Cardiac septum (tissue), 1 donor: ENCODE data around the gene ACTL7A. TPM values are rescaled to one million over a fixed set of nuclear protein-coding genes. Genes with fewer than 3 reads are reported as not detected.
"Not testable (repeated sequence)": the region's sequence is repeated elsewhere in the genome, so short reads cannot be mapped to it uniquely, and the experiment has no call there.

Experiments
- DNase-seq: peaks from one replicate; pipeline ENCODE4 v3.0.0-alpha.2; 2020; ENCODE audit warnings: low spot score
- intact Hi-C: fragments of 100-400 bp; cut with DNase I; formaldehyde crosslinking; loops from one replicate; pipeline ENCODE4 v1.14.0; 2022
- long read RNA-seq: library from polyadenylated mRNA; unstranded; transcript quantifications from one replicate; pipeline ENCODE4 v2.0.0, GENCODE V29; 2021
- total RNA-seq: library from RNA; stranded (reverse); fragmentation: NEBNext Ultra II Directional; extraction: Animal tissue kit (Norgen Biotek cat#: 25700); gene quantifications from one replicate; pipeline ENCODE4 v1.2.1, GENCODE V29; 2021
- donor health status: DM: no; HTN: no; CAD: no.

ACTL7A gene, protein sequence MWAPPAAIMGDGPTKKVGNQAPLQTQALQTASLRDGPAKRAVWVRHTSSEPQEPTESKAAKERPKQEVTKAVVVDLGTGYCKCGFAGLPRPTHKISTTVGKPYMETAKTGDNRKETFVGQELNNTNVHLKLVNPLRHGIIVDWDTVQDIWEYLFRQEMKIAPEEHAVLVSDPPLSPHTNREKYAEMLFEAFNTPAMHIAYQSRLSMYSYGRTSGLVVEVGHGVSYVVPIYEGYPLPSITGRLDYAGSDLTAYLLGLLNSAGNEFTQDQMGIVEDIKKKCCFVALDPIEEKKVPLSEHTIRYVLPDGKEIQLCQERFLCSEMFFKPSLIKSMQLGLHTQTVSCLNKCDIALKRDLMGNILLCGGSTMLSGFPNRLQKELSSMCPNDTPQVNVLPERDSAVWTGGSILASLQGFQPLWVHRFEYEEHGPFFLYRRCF
- not detected for total RNA-seq
- long read RNA-seq, result 0 reads

DNA sequence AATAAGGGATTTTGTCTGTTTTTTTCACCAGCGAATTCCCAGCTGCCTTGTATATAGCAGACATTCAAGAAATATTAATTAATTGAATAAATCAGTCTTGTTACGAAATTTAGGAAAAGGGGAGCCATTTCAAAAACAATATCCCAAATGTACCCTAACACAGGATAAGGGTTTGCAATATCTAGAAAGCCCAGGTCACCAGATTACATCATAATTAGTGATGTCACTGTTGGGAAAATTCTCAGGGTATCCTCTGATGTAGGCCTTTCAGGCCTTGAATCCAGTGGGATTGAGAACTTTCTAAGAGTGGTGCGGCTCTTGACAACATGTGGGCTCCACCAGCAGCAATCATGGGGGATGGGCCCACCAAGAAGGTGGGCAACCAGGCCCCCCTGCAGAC is at the start of gene ACTL7A:
Gene ACTL7A (plus strand): TSS at position 270 of the 400 bp plus-strand sequence. CDS start 57 bp downstream, at position 327.
- DNase-seq, result no peak
- intact Hi-C loops, result no loop called here

DNA sequence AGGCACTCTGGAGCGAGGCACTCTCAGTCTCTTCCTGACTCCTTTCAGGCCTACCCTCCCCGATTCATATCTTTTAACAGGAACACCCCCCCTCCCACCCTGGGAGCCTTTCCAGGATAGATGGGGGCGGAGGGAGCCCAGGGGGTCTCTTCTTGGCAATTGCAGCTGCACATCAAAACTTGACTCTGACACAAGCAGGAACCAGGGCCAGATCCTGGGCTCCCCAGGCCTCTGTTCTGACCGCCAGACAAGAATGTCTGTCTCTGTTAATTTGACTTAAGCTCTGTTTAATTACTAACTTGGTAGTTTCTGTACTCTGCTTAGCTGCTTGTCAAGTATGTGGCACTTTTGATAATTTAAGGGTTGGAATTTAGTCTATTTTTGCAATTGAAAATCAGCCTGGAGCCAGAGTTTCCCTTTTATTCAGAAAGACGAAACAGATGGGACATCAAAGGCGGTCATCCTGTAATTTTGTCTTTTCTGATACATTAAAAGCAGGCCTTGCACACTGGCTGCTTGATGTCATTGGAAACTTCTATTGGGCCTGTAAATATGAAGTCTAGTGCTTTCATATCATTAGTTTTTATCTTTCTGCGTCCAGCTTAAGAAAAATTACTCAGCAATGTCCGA is 49.6 kb upstream of the ACTL7A start:
- intact Hi-C loops, result no loop called here
- DNase-seq, result no peak

DNA sequence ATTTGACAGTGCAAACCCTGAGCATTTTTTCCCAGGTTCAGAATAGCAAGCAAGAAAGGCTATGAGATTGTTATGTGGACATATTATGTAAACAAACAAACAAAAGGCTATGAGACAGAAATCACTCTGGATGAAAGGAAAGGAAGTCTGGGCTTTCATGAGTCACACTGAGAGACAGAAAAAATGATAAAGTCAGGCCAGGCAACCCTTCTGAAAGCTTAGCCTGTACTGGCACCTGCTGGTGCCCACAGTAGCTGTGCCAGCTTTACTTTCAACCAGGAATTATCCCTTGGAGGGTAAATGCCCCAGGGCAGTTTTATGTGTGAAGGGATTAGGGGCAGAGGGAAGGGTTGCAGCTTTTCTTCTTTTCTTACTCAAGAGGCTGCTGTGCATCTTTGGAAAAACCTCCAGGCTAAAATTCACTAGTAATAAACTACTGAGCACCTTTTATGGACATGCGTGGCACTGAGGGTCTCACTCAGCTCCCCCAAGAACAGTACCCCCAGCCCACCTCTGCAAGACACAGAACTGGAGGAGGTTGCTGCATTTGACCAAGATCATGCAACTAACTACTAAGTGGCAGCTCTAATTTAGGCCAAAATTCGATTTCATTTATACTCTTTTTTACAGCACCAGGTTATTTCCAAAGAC is 48.0 kb upstream of the ACTL7A start:
- intact Hi-C loops, result no loop called here
- DNase-seq, result no peak

DNA sequence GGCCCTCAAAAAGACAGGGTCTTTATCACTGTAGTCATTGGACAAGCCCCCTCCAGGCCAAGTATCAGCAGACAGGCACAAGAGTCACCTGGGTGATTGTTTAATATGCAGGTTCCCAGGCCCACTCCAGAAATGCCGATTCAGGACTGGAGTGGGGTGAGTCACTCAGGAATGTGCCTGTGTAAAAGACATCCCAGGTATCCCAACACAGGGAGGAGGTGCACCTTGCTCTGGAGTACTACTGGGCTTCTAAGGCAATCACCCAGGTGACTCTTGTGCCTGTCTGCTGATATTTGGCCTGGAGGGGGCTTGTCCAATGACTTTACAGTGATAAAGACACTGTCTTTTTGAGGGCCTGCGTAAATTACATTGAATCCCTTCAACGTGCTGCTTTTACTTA is 46.9 kb upstream of the ACTL7A start:
- intact Hi-C loops, result no loop called here
- DNase-seq, result no peak

DNA sequence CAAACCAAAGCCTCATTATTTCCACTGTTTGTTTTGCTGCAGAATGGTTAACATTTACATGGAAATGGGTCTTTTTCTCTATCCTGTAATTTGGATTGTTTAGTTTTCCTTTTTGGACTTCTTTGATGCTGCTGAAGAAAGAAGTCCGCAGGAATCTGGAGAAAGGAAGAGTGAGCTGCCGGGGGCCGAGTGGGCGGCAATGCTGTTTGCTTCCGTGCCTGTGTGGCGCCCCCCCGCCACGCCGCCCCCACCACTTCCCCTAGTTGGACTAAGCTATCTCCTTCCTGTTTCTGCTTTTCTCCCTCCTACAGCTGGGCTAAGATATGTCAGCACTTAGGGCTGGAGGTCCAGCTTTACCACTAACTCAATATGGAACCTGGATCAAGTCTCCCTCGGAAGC is 46.0 kb upstream of the ACTL7A start:
- intact Hi-C loops, result no loop called here
- no peak for DNase-seq

DNA sequence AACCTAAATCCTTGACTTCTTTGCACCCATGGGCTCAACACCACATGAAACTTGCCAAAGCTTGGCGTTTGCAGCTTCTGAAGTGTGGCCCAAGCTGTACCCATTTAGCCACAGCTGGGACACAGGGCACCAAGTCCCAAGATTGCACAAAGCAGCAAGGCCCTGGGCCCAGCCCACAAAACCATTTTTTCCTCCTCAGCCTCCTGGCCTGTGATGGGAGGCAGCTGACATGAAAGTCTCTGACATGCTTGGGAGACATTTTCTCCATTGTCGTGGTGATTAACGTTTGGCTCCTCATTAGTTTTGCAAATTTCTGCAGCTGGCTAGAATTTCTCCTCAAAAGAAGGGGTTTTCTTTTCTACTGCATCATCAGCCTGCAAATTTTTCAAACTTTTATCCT is 38.2 kb upstream of the ACTL7A start:
- intact Hi-C loops, result no loop called here
- DNase-seq, result no peak

DNA sequence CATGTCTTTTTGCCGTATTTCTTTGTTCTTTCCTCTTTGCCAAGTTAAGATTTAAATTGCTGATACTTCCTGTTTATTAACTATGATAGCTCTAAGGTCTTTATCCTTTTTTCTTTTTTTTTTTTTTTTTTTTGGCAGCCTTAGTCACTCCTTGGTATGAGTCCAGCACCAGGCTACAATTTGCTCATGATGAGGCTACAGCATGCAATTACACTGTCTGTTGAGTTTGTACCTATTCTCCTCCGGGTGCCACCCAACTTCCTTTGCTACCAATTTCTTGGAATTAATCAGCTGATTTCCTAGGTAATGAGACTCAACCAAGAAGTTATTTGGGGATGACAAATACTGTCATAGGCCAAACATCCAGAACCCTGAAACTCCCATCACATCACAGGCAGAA is 31.8 kb upstream of the ACTL7A start:
- no peak for DNase-seq
- intact Hi-C loops, result no loop called here

DNA sequence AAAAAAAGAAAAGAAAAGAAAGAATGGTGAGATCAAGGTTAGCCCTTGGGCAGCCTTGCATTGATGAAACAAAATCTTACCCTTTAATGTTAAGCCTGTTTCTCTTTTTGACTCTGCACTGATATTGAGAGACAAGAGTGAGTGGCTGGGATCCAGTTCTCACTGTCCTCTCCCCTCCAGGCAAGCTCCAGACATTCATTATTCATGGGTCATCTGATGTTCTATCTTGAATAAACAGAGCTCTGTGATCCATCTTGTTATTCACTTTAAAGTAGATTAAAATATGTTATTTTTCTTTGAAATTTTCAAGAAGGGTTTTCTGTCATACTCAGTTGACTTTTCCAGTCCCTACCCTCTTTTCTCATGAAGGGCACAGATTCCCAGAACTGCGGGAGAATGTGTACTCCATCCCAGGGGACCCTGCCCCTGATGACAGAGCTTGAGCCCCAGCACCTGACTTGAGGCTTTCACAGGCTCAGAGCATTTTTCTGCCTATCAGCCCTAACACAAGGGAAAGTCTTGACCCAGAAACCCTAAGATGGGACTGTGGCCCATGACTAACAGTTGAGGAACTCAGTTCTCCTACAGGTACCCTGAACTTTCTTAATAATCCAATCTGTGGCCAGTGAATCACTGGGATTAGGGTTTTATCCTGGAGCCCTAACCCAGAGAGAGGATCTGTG is 30.4 kb upstream of the ACTL7A start:
- DNase-seq, result no peak
- intact Hi-C loops, result no loop called here

DNA sequence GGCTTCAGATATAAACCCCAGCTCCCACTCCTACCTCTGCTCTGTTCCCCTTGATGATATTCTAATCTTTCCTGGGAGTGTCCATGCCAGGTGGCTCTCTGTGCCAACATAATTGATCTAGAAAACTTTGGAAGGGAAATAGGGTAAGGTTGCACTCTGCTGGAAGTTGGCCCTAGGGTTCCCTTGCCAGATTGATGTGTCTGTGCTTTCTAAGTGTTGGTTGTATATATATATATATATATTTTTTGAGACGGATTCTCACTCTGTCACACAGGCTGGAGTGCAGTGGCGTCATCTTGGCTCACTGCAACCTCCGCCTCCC is 29.9 kb upstream of the ACTL7A start:
- intact Hi-C loops, result no loop called here
- DNase-seq, result no peak

DNA sequence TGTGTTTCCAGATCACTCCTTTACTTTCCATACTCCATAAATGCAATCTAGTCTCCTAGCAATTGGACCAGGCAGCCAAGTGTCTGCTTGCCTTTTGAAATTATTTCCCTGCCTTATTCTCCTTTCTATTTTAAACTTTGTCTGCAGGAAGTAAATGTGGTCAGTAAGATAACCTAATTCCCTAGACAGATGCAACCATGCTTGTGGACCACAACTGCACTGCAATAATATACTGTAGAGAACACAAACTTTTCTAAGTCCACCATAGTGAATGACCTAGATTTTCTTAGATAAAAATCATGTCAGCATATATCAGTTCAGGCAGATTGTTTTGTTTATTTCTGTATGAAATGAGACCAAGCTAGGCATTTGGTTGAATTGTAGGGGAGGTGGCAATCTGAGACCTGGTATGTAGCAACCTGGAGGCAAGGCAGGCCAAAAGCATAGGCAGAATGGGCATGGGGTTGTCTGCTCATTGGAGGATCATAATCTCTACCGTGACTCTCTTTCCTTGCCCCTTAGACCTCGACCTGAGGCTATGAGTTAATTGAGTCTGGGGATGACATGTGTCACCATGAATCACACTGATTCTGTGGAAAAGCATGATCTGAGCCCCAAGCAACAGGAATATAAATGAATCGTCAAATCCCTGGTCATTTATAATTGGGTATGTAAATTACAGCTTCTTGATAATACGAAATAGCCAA is 27.0 kb upstream of the ACTL7A start:
- no peak for DNase-seq

DNA sequence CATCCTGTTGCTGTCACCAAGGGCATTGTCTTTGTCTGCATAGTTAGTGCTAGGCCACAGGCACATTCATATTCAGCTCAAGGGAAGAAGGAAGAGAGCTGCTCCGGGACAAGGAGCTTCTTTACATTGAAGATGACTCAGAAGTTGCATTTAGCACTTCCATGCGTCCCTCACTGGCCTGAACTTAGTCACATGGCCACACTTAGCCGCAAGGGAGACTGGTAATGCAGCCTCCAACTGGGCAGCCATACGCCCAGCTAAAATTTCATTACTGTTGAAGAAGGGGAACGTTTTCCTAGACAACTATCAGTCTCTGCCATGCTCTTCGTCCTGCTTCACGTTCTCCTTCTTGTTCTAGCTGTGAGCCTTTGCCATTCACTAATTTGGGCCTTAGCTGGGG is 26.2 kb upstream of the ACTL7A start:
- DNase-seq, result no peak
- intact Hi-C loops, result no loop called here

More for the DNA sequence above, 27.0 kb upstream of the ACTL7A start:
- intact Hi-C loops, result no loop called here

DNA sequence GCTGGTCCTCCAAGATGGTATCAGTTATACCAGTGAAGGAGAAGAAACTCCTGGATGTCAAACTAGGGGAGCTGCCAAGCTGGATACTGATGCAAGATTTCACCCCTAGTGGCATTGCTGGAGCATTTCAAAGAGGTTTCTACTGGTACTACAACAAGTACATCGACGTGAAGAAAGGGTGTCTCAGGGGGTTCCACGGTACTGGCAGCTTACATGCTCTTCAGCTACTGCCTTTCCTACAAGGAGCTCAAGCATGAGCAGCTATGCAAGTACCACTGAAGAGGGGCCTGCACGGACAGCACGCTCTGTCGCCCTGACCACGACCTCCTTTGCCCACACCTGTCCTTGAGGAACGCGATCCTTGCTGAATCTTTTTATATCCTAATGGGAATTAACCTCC is 25.7 kb upstream of the ACTL7A start:
- intact Hi-C loops, result no loop called here
- no peak for DNase-seq

DNA sequence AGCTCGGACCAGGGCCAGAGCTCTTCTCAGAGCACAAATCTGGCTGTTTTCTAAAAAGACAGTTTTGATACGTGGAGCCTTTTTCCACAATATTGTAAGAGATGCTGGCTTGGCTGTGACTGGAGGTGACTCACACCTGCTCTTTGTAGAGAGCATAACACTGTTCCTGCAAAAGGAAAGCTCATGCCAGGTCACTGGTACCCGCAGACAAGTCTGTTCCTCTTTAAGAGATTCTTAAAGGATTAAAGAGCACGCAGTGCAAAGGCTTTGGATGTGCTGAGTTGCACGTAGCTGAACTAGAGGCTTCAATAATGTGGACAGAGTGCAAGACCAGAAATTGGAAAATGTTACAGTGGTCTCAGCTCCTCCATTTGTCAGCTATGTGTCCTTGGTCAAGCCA is 25.3 kb upstream of the ACTL7A start:
- intact Hi-C loops, result no loop called here

DNA sequence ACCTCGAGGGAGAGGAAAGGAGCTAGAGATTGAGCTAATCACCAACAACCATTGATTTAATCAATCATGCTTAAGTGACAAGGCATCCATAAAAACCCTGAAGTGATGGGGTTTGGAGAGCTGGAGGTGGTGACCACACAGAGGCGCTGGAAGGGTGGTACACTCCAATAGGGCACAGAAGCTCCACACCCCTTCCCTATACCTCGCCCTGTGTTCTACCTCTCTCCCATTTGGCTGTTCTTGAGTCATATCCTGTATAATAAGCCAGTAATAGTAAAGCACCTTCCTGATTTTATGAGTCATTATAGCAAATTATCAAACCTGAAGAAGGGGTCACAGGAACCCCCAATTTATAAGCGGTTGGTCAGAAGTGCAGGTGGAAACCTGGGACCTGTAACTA is 24.5 kb upstream of the ACTL7A start:
- intact Hi-C loops, result no loop called here
- no peak for DNase-seq

More for the DNA sequence above, 25.3 kb upstream of the ACTL7A start:
- no peak for DNase-seq

DNA sequence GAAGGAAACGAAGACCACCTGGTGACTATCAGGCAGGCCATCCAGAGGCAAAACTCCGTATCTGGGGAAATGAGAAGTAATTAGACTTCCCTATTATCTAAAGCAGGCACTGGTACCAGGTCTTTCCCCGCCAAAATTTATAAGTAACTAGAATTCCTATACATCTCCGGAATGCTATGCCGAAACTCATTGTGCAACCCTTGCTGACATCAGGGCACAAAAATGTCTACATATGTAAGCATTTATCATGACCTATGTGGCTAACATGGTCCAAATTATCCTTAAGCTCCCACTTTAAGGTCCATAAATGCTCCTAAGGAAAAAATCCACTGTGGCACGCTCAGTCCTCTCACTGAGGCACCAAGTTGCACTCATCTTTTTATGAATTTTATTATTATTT is 24.0 kb upstream of the ACTL7A start:
- DNase-seq, result no peak
- intact Hi-C loops, result no loop called here

DNA sequence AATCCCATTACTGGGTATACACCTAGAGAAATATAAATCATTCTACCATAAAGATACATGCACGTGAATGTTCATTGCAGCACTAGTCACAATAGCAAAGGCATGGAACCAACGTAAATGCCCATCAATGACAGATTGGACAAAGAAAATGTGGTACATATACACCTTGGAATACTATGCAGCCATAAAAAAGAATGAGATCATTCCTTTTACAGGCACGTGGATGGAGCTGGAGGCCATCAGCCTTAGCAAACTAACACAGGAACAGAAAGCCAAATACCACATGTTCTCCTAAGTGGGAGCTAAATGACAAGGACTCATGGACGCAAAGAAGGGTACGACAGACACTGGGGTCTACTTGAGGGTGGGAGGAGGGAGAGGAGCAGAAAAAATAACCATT is 22.5 kb upstream of the ACTL7A start:
- intact Hi-C loops, DNase-seq: not testable (repeated sequence)

DNA sequence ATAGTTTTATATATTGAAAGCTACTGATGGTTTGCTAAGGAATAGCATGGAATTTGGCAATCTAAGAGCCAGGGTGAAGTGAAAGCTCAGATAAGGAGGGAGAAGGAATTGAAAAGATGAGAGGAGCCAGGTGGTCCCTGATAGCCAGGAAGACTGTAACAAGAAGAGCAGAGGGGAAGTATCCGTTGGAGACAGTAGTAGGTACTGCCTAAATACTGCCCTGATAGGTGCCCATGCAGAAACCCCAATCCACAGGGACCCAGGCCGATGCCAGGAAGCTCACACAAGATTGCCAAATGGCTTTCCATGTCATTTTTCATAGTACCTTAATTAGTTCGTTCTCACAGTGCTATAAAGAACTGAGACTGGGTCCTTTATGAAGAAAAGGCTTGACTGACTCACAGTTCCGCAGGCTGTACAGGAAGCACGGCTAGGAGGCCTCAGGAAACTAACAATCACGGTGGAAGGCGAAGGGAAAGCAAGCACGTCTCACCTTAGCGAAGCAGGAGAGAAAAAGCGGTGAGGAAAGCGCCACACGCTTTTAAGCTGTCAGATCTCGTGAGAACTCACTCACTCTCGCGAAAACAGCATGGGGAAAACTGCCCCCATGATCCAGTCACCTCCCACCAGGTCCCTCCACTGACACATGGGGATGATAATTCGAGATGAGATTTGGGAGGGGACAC is 19.3 kb upstream of the ACTL7A start:
- no peak for DNase-seq
- intact Hi-C loops, result no loop called here

DNA sequence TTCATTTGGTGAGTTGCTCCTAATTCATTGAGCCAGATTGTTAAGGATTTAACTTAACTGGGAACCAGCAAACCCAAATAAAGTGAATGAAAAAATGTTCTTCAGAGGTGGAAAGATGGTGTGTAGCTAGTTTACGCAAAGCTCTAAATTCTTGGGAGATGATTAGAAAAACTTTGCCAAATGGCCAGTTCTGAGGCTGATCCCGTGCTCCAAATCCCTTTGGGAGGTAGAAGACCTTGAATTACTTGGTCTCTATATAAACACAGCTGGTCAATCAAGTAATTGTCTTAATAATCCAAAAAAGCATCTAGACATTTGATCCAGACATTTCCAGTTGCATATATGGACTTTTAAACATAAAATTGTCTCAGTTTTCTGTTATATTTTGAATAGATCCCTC is 17.7 kb upstream of the ACTL7A start:
- no peak for DNase-seq
- intact Hi-C loops, result no loop called here

DNA sequence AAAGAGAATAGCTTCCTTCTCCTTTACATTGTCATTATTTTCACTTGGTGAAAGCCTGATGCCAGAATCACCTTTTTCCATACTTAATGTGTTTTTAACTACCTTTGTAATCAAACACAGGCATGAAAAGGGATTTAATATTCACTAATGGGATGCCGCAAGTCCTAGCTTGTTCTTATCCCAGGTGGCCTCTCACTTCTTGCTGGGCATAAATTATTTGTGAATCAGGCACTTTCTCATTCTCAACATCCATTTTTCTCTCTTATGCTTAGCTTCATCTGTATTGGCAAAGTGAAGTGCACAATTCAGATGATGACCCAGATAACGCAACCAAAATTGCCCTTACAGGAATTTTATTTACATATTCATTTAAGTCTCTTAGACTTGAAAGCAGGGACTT is 17.2 kb upstream of the ACTL7A start:
- no peak for DNase-seq
- intact Hi-C loops, result no loop called here
